ENCODE results near the gene FDXR. TPM values are rescaled to one million over a fixed set of nuclear protein-coding genes. Genes with fewer than 3 reads are reported as not detected.

Gene FDXR
- total and polyA plus RNA-seq, 12 donors: 159 to 835 (median 444) TPM

DNA sequence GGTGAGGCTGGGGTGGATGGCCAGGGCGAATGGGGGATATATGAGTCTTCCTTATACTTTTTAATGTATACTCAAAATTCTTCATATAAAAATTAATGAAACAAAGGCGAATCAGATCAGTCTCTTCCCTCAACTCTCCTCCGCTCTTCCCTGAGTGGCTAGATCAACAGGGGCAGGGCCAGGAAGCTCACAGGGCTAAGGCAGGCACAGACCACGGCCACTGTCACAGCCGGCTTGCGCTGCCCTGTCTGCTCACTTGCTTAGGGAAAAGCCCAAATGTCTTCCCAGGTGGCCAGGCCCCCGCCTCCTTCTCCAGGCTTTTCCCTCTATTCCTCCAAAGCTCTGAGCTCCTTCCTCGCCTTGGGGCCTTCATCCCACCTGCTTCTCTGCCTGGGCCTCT, 19.1 kb downstream of the FDXR start:
- WGBS, 4 donors: 71 to 88% (median 84%) methylated on average over 8 of the region's 8 CpGs
- no peak overlapping the region for H3K4me3 ChIP-seq
- no peak for DNase-seq
- intact Hi-C loops (cut with DNase I): no loop called here
- TF ChIP-seq, protein P1, sequence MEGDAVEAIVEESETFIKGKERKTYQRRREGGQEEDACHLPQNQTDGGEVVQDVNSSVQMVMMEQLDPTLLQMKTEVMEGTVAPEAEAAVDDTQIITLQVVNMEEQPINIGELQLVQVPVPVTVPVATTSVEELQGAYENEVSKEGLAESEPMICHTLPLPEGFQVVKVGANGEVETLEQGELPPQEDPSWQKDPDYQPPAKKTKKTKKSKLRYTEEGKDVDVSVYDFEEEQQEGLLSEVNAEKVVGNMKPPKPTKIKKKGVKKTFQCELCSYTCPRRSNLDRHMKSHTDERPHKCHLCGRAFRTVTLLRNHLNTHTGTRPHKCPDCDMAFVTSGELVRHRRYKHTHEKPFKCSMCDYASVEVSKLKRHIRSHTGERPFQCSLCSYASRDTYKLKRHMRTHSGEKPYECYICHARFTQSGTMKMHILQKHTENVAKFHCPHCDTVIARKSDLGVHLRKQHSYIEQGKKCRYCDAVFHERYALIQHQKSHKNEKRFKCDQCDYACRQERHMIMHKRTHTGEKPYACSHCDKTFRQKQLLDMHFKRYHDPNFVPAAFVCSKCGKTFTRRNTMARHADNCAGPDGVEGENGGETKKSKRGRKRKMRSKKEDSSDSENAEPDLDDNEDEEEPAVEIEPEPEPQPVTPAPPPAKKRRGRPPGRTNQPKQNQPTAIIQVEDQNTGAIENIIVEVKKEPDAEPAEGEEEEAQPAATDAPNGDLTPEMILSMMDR (IDR thresholded peaks at IDR 0.05): no peak
- no peak for TF ChIP-seq POLR2A (IDR thresholded peaks at IDR 0.05)
- no peaks in the 10 kb centered on the region for H3K9me3 ChIP-seq (replicated peaks in 1 of 3)
- no peaks in the 10 kb centered on the region for H3K36me3 ChIP-seq (replicated peaks in 1 of 2)
- H3K27me3 ChIP-seq: no peaks in the 10 kb centered on the region
- no peak overlapping the region for H3K27ac ChIP-seq
- no peaks in the 10 kb centered on the region for H3K4me1 ChIP-seq (replicated peaks in 1 of 2)

DNA sequence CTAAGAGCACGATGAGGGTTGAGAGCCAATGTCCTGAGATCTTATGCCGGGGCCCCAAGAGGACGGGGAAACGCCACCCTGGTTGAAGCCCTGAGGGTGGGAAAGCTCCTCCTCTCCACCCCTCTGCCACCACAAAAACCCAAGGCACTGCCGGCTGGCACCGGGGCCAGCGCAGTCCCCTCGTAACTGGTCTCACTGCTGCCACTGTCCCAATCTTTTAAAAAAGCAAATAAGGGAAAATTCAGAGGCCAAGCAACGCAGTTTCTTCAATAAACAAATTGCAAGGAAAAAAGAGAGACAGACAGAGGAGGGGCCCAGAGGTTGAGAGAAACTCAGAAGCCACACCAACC, 19.8 kb downstream of the FDXR start:
- H3K4me1 ChIP-seq (replicated peaks in 1 of 2): no peaks in the 10 kb centered on the region
- H3K4me3 ChIP-seq: no peak overlapping the region
- no peaks in the 10 kb centered on the region for H3K9me3 ChIP-seq (replicated peaks in 1 of 3)
- H3K27ac ChIP-seq: no peak overlapping the region
- DNase-seq: no peak
- no peaks in the 10 kb centered on the region for H3K36me3 ChIP-seq (replicated peaks in 1 of 2)
- WGBS, 4 donors: 28 to 47% (median 40%) methylated on average over 6 to 9 of the region's 9 CpGs
- no peaks in the 10 kb centered on the region for H3K27me3 ChIP-seq
- no peak for TF ChIP-seq POLR2A (IDR thresholded peaks at IDR 0.05)
- TF ChIP-seq, protein P1 (IDR thresholded peaks at IDR 0.05): no peak
- intact Hi-C loops (cut with DNase I): no loop called here

DNA sequence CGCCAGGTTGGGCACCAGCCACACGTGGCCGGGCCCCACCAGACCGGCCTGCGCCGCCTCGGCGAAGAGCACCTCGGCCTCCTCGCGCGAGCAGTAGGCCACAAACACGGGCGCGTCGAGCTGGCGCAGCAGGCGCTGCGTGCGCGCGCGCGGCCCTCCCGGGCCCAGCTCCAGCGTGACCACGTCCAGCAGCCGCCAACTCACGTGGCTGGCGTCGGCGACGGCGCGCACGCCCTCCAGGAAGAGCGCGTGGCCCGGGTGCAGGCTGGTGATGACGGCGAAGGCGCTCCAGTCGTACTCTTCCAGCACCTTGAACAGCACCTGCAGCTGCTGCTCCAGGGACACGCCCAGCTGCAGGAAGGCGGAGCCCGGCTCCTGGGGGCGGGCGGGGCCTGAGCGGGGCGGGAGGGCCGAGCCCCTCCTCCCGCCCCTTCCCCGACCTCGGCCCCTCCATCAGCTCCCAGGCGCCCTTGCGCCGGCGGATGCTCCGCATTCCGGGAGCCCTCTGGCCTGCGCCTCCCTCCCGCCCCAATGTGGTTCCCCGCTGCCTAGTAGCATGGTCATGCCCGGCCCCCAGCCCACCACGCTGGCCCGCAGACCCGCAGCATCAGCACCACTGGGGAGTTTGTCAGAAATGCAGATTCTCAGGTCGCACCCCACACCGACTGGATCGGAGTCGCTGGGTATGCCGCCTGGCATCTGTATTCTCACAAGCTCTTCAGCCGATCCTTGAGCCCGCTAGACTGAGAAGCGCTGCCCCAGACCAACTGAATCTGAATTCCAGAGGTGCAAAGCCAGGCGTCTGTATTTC, 20.4 kb downstream of the FDXR start:
- WGBS, 4 donors: 16 to 53% (median 39%) methylated on average over 9 to 76 of the region's 76 CpGs
- Histone ChIP-seq H3K27me3 (no peaks in the 10 kb centered on the region), H3K4me1 (replicated peaks in 1 of 2) (no peaks in the 10 kb centered on the region), H3K4me3 (no peak overlapping the region), H3K9me3 (replicated peaks in 1 of 3) (no peaks in the 10 kb centered on the region), H3K27ac (no peak overlapping the region), H3K36me3 (replicated peaks in 1 of 2) (no peaks in the 10 kb centered on the region)
- no peak for DNase-seq
- TF ChIP-seq, protein P1 (IDR thresholded peaks at IDR 0.05): no peak
- no peak for TF ChIP-seq POLR2A (IDR thresholded peaks at IDR 0.05)
- intact Hi-C loops (cut with DNase I): no loop called here

DNA sequence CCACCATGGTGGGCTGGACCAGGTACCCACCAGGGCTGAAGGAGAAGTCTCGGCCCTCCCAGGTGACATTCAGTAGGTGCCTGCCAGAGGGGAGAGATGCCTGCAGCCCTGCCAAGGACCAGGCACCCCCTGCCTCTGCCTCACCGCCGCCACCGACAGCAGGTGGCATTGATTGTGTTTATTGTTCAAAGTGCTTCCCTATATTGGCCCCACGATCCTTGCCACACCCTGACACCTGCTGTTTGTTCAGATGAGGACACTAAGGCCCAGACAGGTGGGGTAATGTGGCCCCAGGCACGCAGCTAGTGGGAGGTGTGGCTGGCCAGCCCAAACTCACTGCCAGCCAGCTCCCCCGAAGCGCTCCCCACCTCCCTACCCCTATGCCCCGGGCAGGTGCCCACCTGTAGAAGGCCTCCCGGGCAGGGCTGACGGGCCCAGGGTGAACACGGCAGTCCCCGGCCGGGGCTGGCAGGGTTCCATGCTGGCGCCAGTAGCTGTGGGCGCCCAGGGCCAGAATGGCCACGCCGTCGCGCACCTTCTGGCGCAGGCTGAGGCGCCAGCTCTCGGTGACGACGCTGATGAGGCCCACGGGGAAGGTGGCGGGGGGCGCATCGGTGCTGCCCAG, 21.1 kb downstream of the FDXR start:
- Histone ChIP-seq H3K9me3 (replicated peaks in 1 of 3) (no peaks in the 10 kb centered on the region), H3K36me3 (replicated peaks in 1 of 2) (no peaks in the 10 kb centered on the region), H3K27me3 (no peaks in the 10 kb centered on the region), H3K27ac (no peak overlapping the region), H3K4me1 (replicated peaks in 1 of 2) (no peaks in the 10 kb centered on the region), H3K4me3 (no peak overlapping the region)
- TF ChIP-seq POLR2A (IDR thresholded peaks at IDR 0.05): no peak
- TF ChIP-seq, protein P1 (IDR thresholded peaks at IDR 0.05): no peak
- 67 to 82% (median 71%) methylated on average over 4 to 29 of the region's 29 CpGs for WGBS, 4 donors
- no peak for DNase-seq
- intact Hi-C loops (cut with DNase I): no loop called here

All from adrenal gland (tissue), 12 donors.